Gastrocnemius medialis (tissue), 4 donors: Measurements from ENCODE around the gene SPRR5. TPM values are rescaled to one million over a fixed set of nuclear protein-coding genes. Genes with fewer than 3 reads are reported as not detected.

Experiments used
- ATAC-seq, 2 donors: fragments of 150-250 bp; one replicate each; pipeline ENCODE4 v1.9.1; 2016
- DNase-seq, 2 donors: peaks; one replicate each; pipeline ENCODE4 v3.0.0-alpha.2; 2019
- H3K27ac ChIP-seq, 4 donors: fragments of 200-600 bp; sonication (generic); 1 replicate in 1 of 4; 2 replicates in 3 of 4; pipeline ENCODE4 v1.5.1; 2016 to 2018; ENCODE audit warnings: mild to moderate bottlenecking in 2 of 4, moderate library complexity in 1 of 4
- H3K27me3 ChIP-seq, 3 donors: fragments of 200-600 bp; sonication (generic) in 2 of 3; 1 replicate in 1 of 3; 2 replicates in 2 of 3; pipeline versions ENCODE4 v1.5.1 to v1.6.0; 2016 to 2019; ENCODE audit warnings: mild to moderate bottlenecking in 1 of 3, moderate library complexity in 1 of 3
- H3K36me3 ChIP-seq, 2 donors: fragments of 200-600 bp; sonication (generic) in 1 of 2; one replicate each; pipeline ENCODE4 v1.5.1; 2017 to 2018
- H3K4me1 ChIP-seq, 2 donors: fragments of 200-600 bp; sonication (generic) in 1 of 2; one replicate each; pipeline ENCODE4 v1.5.1; 2016 to 2017; ENCODE audit warnings: mild to moderate bottlenecking in 2 of 2
- H3K4me3 ChIP-seq, 4 donors: fragments of 200-600 bp; sonication (generic) in 3 of 4; 1 replicate in 1 of 4; 2 replicates in 3 of 4; pipeline ENCODE4 v1.5.1; 2016 to 2019; ENCODE audit warnings: mild to moderate bottlenecking in 2 of 4
- H3K9me3 ChIP-seq, 3 donors: fragments of 200-600 bp; sonication (generic) in 2 of 3; 1 replicate in 1 of 3; 2 replicates in 2 of 3; pipeline ENCODE4 v1.5.1; 2016 to 2019
- POLR2A ChIP-seq, 2 donors: fragments of 450-650 bp; IDR thresholded peaks; one replicate each; pipeline ENCODE4 v1.6.1; 2017; ENCODE audit warnings: antibody characterized with exemption in 2 of 2, mild to moderate bottlenecking in 2 of 2, moderate library complexity in 2 of 2
- in situ Hi-C, 4 donors: fragments of 200-750 bp; cut with MboI; loops; one replicate each; pipeline versions ENCODE4 v1.15.0 to v1.8.0; 2017; ENCODE audit warnings: low sequenced_read_pairs in 4 of 4
- intact Hi-C: fragments of 100-400 bp; cut with DNase I; formaldehyde crosslinking; loops from one replicate; pipeline ENCODE4 v1.15.1; 2023; ENCODE audit warnings: low total_unique reads
- total RNA-seq, 4 donors: library from RNA; depleted of rRNA; stranded (reverse); fragments of >200 nt; gene quantifications; one replicate each; pipeline versions ENCODE4 v1.1.0 to v1.2.3, GENCODE V29; 2016
- TF ChIP-seq, protein P1 (sequence below), 5 experiments: fragments of 450-650 bp in 3 of 5; fragments of 200-600 bp in 2 of 5; sonication (generic) in 2 of 5; IDR thresholded peaks in 4 of 5; conservative IDR thresholded peaks in 1 of 5; 1 replicate in 4 of 5; 2 replicates in 1 of 5; pipeline ENCODE4 v1.5.1; 2016 to 2019; ENCODE audit warnings: antibody characterized with exemption in 5 of 5, mild to moderate bottlenecking in 3 of 5, moderate library complexity in 3 of 5

Gene SPRR5
- total RNA-seq, 4 donors from 2014 or later, result not detected

DNA sequence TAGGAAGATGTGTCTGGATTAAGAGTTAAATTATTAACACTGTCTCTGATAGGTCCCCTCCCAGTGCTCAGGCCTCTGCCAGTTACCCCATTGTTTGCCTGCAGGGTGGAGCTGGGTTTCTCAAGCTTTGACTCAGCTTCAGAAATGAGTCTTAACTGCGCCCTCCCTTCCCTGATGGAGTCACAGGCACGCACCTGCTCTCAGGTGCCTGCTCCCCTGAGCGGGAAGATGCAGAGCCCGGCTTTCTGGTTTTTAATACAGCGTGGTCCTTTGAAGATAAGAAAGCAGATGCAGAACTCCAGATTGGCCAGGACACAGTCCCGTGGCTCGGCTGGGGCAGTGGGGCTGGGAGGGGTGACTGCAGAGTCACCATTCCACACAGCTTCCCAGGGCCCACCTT lies 20.2 kb downstream of the SPRR5 start:
- in situ Hi-C loops, result no loop called here
- Histone ChIP-seq H3K27ac (no peak overlapping the region), H3K4me1 (no peaks in the 10 kb centered on the region), H3K4me3 (no peak overlapping the region), H3K36me3 (no peaks in the 10 kb centered on the region), H3K27me3 (no peaks in the 10 kb centered on the region), H3K9me3 (no peaks in the 10 kb centered on the region)
- TF ChIP-seq POLR2A (IDR thresholded peaks at IDR 0.05), result no peak
- TF ChIP-seq, protein P1, sequence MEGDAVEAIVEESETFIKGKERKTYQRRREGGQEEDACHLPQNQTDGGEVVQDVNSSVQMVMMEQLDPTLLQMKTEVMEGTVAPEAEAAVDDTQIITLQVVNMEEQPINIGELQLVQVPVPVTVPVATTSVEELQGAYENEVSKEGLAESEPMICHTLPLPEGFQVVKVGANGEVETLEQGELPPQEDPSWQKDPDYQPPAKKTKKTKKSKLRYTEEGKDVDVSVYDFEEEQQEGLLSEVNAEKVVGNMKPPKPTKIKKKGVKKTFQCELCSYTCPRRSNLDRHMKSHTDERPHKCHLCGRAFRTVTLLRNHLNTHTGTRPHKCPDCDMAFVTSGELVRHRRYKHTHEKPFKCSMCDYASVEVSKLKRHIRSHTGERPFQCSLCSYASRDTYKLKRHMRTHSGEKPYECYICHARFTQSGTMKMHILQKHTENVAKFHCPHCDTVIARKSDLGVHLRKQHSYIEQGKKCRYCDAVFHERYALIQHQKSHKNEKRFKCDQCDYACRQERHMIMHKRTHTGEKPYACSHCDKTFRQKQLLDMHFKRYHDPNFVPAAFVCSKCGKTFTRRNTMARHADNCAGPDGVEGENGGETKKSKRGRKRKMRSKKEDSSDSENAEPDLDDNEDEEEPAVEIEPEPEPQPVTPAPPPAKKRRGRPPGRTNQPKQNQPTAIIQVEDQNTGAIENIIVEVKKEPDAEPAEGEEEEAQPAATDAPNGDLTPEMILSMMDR (IDR thresholded peaks at IDR 0.05 in 4 of 5, conservative IDR thresholded peaks at IDR 0.05 in 1 of 5), result no peak
- intact Hi-C loops, result no loop called here
- no peak for ATAC-seq
- no peak for DNase-seq

DNA sequence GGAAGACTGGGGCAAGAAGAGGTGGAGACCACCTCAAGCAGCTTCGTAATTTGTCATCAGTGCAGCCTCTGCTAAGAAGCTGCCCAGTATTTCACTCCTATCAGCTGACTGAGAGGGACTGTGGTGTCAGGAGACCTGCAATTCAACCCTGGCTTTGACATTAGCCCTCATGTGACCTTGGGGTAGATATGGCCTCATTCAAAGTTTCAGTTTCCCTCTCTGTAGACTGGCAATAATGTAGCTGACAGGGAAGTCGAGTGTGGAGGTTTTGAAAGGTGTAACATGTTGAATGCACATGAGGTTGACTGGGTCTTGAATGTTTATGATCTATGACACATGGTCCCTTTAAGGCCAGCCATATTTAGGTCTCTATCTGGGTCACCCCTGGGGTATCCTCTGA lies 21.2 kb downstream of the SPRR5 start:
- ATAC-seq, result no peak
- TF ChIP-seq POLR2A (IDR thresholded peaks at IDR 0.05), result no peak
- TF ChIP-seq, protein P1 (IDR thresholded peaks at IDR 0.05 in 4 of 5, conservative IDR thresholded peaks at IDR 0.05 in 1 of 5), result no peak
- Histone ChIP-seq H3K4me3 (no peak overlapping the region), H3K36me3 (no peaks in the 10 kb centered on the region), H3K27me3 (no peaks in the 10 kb centered on the region), H3K9me3 (no peaks in the 10 kb centered on the region), H3K4me1 (no peaks in the 10 kb centered on the region), H3K27ac (no peak overlapping the region)
- in situ Hi-C loops (no loop called here), intact Hi-C loops (no loop called here)
- no peak for DNase-seq

DNA sequence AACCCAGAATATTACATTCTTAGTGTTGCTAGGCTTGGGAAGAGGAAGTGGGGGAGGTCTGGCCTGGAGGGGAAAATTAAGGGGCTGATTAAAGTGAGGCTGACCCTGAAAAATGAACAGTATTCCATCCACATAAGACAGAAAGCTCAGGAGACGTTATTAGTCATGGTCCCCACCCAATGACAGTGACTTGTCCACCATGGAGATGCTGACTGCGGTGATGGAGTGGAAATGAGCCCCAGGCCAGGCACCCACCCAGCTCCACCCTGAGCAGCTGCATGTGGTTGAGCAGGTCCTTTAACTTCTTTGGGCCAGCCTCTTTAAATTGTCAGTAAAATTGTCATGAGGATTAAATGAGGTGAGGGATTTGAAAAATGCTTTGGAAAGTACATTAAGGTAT lies 22.0 kb downstream of the SPRR5 start:
- H3K4me1 ChIP-seq, result no peaks in the 10 kb centered on the region
- no peak overlapping the region for H3K4me3 ChIP-seq
- ATAC-seq, result no peak
- in situ Hi-C loops, result no loop called here
- no peak overlapping the region for H3K27ac ChIP-seq
- intact Hi-C loops, result no loop called here
- DNase-seq, result no peak
- H3K27me3 ChIP-seq, result no peaks in the 10 kb centered on the region
- H3K9me3 ChIP-seq, result no peaks in the 10 kb centered on the region
- TF ChIP-seq, protein P1 (IDR thresholded peaks at IDR 0.05 in 4 of 5, conservative IDR thresholded peaks at IDR 0.05 in 1 of 5), result no peak
- no peak for TF ChIP-seq POLR2A (IDR thresholded peaks at IDR 0.05)
- H3K36me3 ChIP-seq, result no peaks in the 10 kb centered on the region

DNA sequence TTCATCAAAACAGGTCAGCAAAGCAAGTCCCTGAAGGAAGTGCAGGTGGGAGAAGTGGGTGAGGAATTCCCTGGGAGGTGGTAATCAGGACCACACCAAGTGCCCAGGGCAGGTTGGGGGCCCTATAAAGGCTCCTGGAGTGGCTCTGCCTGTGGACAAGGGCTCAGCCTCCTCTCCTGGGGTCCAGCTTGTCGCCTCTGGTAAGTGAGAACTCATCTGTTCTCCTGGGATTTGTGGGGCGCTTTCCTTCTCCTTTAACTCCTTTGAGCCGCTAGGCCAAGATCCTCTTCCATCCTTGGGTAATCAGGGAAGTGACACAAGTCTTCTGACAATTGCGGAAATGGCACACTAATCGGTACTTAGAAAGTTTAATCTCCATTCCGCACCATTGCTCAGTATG lies 23.5 kb downstream of the SPRR5 start, which contains the start of gene SPRR4:
Gene SPRR4 (plus strand): TSS at position 154 of the 400 bp plus-strand sequence. CDS start 1,243 bp downstream, outside the sequence.
- TF ChIP-seq, protein P1 (IDR thresholded peaks at IDR 0.05 in 4 of 5, conservative IDR thresholded peaks at IDR 0.05 in 1 of 5), result no peak
- no peak for TF ChIP-seq POLR2A (IDR thresholded peaks at IDR 0.05)
- in situ Hi-C loops, result no loop called here
- no peak for ATAC-seq

More for the DNA sequence above, 23.5 kb downstream of the SPRR5 start, which contains the start of gene SPRR4:
- intact Hi-C loops, result no loop called here
- Histone ChIP-seq H3K4me3 (no peak within 1 kb of the TSS), H3K9me3 (no peaks in the 10 kb centered on the region), H3K27ac (no peak within 1 kb of the TSS), H3K36me3 (no peaks in the 10 kb centered on the region), H3K4me1 (no peaks in the 10 kb centered on the region), H3K27me3 (no peaks in the 10 kb centered on the region)
- DNase-seq, result no peak
